Naive thymus-derived CD4-positive, alpha-beta T cell (primary cell): ENCODE measurements around the gene PLK4. TPM values are rescaled to one million over a fixed set of nuclear protein-coding genes. Genes with fewer than 3 reads are reported as not detected.

Experiments
- ATAC-seq: fragments of 150-1000 bp; cut with Tn5 transposase; 2 replicates; pipeline ENCODE4 v1.10.0; 2021; ENCODE audit warnings: mild to moderate bottlenecking, moderate library complexity
- CTCF ChIA-PET: fragments of 350-600 bp; sonication (Branson Sonifier 250); formaldehyde crosslinking; loops from one replicate; lab custom pipeline; 2021; ENCODE audit warnings: antibody characterized with exemption; lab: Charles Lee
- POLR2A ChIA-PET: fragments of 350-600 bp; sonication (Branson Sonifier 250); formaldehyde crosslinking; loops from one replicate; lab custom pipeline; 2021; ENCODE audit warnings: antibody characterized with exemption, inconsistent platforms; lab: Charles Lee
- DNase-seq, 9 donors: peaks; one replicate each; pipeline versions ENCODE4 v3.0.0 to v3.0.0-alpha.2; 2020 to 2022; ENCODE audit warnings: mixed read lengths in 1 of 9
- H3K27ac ChIP-seq: one replicate; pipeline ENCODE4 v1.7.0; 2013; ENCODE audit warnings: mild to moderate bottlenecking, low read depth, low read length, moderate library complexity
- H3K27me3 ChIP-seq, 2 donors: one replicate each; pipeline ENCODE4 v1.7.0; 2013; ENCODE audit warnings: low read length in 2 of 2, mild to moderate bottlenecking in 2 of 2, moderate library complexity in 2 of 2; ENCODE audit not compliant: control insufficient read depth in 2 of 2, insufficient read depth in 2 of 2
- H3K36me3 ChIP-seq, 3 experiments: 1 replicate in 2 of 3; 2 replicates in 1 of 3; pipeline ENCODE4 v1.7.0; 2013; ENCODE audit warnings: low read length in 3 of 3, mild to moderate bottlenecking in 3 of 3, moderate library complexity in 1 of 3; ENCODE audit not compliant: insufficient read depth in 3 of 3, control insufficient read depth in 2 of 3
- H3K4me1 ChIP-seq, 2 donors: one replicate each; pipeline ENCODE4 v1.7.0; 2013; ENCODE audit warnings: low read length in 2 of 2, mild to moderate bottlenecking in 2 of 2, moderate library complexity in 1 of 2; ENCODE audit not compliant: control insufficient read depth in 2 of 2, insufficient read depth in 2 of 2
- H3K4me3 ChIP-seq: 2 replicates; pipeline ENCODE4 v1.7.0; 2013; ENCODE audit warnings: mild to moderate bottlenecking, low read length
- H3K9me3 ChIP-seq, 3 experiments: 1 replicate in 2 of 3; 2 replicates in 1 of 3; pipeline ENCODE4 v1.7.0; 2013; ENCODE audit warnings: low read length in 3 of 3; ENCODE audit not compliant: control insufficient read depth in 2 of 3
- H3K27ac Mint-ChIP-seq, 9 donors: one replicate each; pipeline ENCODE4 v1.8.0; 2020 to 2022; ENCODE audit warnings: mixed read lengths in 9 of 9, mild to moderate bottlenecking in 8 of 9, moderate library complexity in 5 of 9, inconsistent platforms in 2 of 9
- H3K27me3 Mint-ChIP-seq, 5 donors: one replicate each; pipeline ENCODE4 v1.8.0; 2021 to 2022; ENCODE audit warnings: mixed read lengths in 5 of 5, mild to moderate bottlenecking in 1 of 5
- H3K36me3 Mint-ChIP-seq, 5 donors: one replicate each; pipeline ENCODE4 v1.8.0; 2020 to 2022; ENCODE audit warnings: mixed read lengths in 5 of 5, mild to moderate bottlenecking in 3 of 5, inconsistent platforms in 1 of 5
- H3K4me1 Mint-ChIP-seq, 7 donors: one replicate each; pipeline ENCODE4 v1.8.0; 2020 to 2022; ENCODE audit warnings: mixed read lengths in 7 of 7, mild to moderate bottlenecking in 3 of 7, inconsistent platforms in 1 of 7
- H3K4me3 Mint-ChIP-seq, 10 donors: one replicate each; pipeline ENCODE4 v1.8.0; 2020 to 2022; ENCODE audit warnings: mild to moderate bottlenecking in 10 of 10, mixed read lengths in 10 of 10, moderate library complexity in 6 of 10, inconsistent platforms in 2 of 10
- H3K9me3 Mint-ChIP-seq, 11 donors: one replicate each; pipeline ENCODE4 v1.8.0; 2020 to 2022; ENCODE audit warnings: mixed read lengths in 11 of 11, mild to moderate bottlenecking in 4 of 11, inconsistent platforms in 1 of 11, moderate library complexity in 1 of 11
- intact Hi-C, 2 donors: fragments of 100-400 bp; cut with micrococcal nuclease; formaldehyde crosslinking; loops; one replicate each; pipeline ENCODE4 v1.15.1; 2023
- polyA plus RNA-seq, 2 donors: library from polyadenylated mRNA; unstranded; fragments of 300-500 nt; fragmentation: Illumina TruSeq; gene quantifications; one replicate each; pipeline ENCODE4 v1.2.3, GENCODE V29; 2021
- total RNA-seq, 6 experiments: library from RNA in 5 of 6; stranded (reverse) in 5 of 6; gene quantifications; 1 replicate in 5 of 6; 2 replicates in 1 of 6; pipeline ENCODE4 v1.2.3 and lab custom pipeline; 2021 to 2026

The PLK4 gene
- total and polyA plus RNA-seq, 7 experiments from 2014 or later: 1.3 to 34.7 (median 3.5) TPM

DNA sequence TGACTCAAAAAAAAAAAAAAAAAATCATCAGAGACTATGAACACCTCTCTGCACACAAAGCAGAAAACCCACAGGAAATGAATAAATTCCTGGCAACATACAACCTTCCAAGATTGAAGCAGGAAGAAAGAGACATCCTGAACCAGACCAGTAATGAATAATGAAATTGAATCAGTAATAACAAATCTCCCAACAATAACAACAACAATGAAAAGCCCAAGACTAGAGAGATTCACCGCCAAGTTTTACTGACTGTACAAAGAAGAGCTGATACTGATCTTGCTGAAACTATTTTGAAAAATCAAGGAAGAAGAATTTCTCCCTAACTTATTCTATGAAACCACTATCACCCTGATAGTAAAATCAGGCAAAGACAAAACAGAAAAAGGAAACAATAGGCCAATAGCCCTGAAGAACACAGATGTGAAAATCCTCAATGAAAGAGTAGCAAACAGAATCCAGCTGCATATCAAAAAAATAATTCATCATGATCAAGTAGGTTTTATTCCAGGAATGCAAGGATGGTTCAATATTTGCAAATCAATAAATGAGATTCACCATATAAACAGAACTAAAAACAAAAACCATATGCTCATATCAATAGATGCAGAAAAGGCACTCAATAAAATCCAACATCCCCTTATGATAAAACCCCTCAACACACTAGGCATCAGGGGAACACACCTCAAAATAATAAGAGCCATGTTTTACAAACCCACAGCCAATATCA, 31.0 kb upstream of the PLK4 start:
- CTCF ChIA-PET: no interaction called here
- Mint-ChIP-seq H3K9me3 (peaks cover 23 to 91% (median 60%) of the 10 kb centered on the region in 11 donors), H3K36me3 (peaks cover 22 to 74% (median 59%) of the 10 kb centered on the region in 5 donors)

DNA sequence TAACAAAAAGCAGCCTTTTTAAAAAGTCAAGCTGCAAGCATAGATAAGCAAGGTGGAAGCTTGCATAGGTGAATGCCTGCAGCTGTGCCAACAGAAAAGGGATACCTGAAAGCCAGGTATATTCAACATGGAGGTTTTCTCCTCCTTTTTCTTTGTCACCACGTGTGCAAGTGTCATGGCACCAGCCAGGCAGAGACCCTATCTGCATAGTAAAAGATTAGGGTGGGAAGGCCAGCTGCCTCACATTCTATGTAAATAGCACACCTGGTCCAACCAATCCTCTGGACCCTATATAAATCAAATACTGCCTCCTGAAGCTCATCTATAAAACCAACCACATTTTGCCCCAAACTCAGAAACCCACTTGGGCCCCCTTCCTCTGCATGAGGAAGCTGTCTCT, 28.0 kb upstream of the PLK4 start:
- no peaks in the 10 kb centered on the region for H3K27me3 ChIP-seq
- Mint-ChIP-seq H3K4me3 (no peak overlapping the region), H3K36me3 (peaks cover 12 to 63% (median 48%) of the 10 kb centered on the region in 5 donors), H3K27me3 (no peaks in the 10 kb centered on the region), H3K27ac (no peak overlapping the region), H3K9me3 (peaks cover 12 to 91% (median 52%) of the 10 kb centered on the region in 11 donors), H3K4me1 (peaks cover 0 to 2% (median 0%) of the 10 kb centered on the region in 7 donors)
- ATAC-seq: no peak
- H3K9me3 ChIP-seq: peaks cover 0 to 21% (median 16%) of the 10 kb centered on the region in 3 experiments
- H3K27ac ChIP-seq: no peak overlapping the region
- no peak for DNase-seq
- CTCF ChIA-PET: no interaction called here
- POLR2A ChIA-PET: no interaction called here
- no peaks in the 10 kb centered on the region for H3K36me3 ChIP-seq
- H3K4me1 ChIP-seq: no peaks in the 10 kb centered on the region
- intact Hi-C loops: no loop called here
- H3K4me3 ChIP-seq: no peak overlapping the region

More for the DNA sequence above, 31.0 kb upstream of the PLK4 start:
- Mint-ChIP-seq H3K27me3 (no peaks in the 10 kb centered on the region), H3K4me1 (no peaks in the 10 kb centered on the region), H3K4me3 (no peak overlapping the region), H3K27ac (no peak overlapping the region)
- POLR2A ChIA-PET: no interaction called here
- peak in 1 of 9 donors; percentile 1 for DNase-seq
- Histone ChIP-seq H3K4me1 (no peaks in the 10 kb centered on the region), H3K27ac (no peak overlapping the region), H3K36me3 (no peaks in the 10 kb centered on the region), H3K27me3 (no peaks in the 10 kb centered on the region), H3K9me3 (peaks cover 0 to 34% (median 16%) of the 10 kb centered on the region in 3 experiments), H3K4me3 (no peak overlapping the region)
- intact Hi-C loops: no loop called here
- no peak for ATAC-seq

DNA sequence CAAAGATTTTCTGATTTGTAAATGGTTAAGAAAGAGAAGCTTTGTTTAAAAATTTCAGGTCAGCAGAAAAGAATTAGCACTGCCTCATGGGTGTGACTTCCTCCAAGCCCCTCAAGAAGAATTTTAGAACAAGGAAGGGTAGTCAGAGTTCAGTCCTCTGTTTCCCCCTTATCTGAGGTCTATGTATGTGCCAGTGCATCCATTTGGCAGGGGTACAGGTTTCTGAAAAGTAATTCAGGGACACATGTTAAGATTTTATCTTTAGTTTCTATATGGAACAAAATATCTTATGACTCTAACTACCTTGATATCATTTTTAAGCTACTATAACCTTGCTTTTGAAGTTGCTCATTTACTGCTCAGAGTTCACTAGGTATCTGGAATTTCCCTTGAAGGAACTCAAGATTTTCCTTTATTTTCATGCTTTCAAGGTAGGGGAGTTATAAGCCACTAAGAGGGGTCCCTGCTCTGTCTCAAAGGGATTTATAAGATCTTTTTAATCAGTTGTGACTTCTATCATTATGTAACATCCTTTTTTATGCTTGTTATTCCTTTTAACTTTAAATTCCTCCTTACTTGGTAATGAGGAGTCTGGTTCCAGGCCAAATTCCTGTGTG, 24.4 kb upstream of the PLK4 start:
- Mint-ChIP-seq H3K36me3 (peaks cover 5 to 63% (median 51%) of the 10 kb centered on the region in 5 donors), H3K27ac (no peak overlapping the region), H3K27me3 (no peaks in the 10 kb centered on the region), H3K9me3 (peaks cover 17 to 88% (median 40%) of the 10 kb centered on the region in 11 donors), H3K4me3 (no peak overlapping the region), H3K4me1 (peaks cover 0 to 8% (median 0%) of the 10 kb centered on the region in 7 donors)
- no peaks in the 10 kb centered on the region for H3K4me1 ChIP-seq
- intact Hi-C loops: no loop called here
- CTCF ChIA-PET: no interaction called here
- no peak overlapping the region for H3K4me3 ChIP-seq
- DNase-seq (no peak), ATAC-seq (no peak)
- POLR2A ChIA-PET: no interaction called here
- H3K36me3 ChIP-seq: no peaks in the 10 kb centered on the region
- no peak overlapping the region for H3K27ac ChIP-seq
- H3K27me3 ChIP-seq: no peaks in the 10 kb centered on the region
- peaks cover 0 to 5% (median 4%) of the 10 kb centered on the region in 3 experiments for H3K9me3 ChIP-seq

DNA sequence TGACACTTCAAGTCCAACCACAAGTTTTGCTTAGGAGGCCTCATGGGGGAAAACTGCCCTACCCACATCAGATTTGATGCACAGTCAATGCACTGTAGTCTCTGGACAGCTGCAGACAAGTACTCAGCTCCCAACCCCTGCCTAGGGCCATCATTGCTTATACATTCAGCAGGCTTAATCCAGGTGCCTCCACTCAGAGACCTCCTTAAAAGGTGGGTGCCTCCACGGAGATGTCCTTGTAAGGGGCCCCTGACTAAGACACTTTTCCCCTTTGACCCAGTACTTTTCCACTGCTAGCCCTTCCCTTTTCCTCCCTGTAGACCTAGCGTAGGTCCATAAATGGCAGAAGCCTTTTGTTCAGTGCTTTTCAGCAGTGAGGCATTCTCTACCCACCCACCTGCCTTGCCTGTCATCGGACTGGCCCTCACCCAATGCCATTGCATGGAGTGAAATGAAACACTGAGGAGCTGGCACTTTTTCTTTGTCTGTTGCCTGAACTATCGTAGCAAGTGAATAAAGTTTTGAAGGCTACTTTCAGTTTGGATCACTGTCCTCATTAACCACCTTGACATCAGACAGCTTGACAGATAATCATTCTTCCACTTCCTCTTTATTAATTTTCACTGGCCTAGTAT, 23.8 kb upstream of the PLK4 start:
- Histone ChIP-seq H3K4me3 (no peak overlapping the region), H3K9me3 (peaks cover 0 to 5% (median 4%) of the 10 kb centered on the region in 3 experiments), H3K36me3 (no peaks in the 10 kb centered on the region), H3K4me1 (no peaks in the 10 kb centered on the region), H3K27ac (no peak overlapping the region), H3K27me3 (no peaks in the 10 kb centered on the region)
- no peak for DNase-seq
- intact Hi-C loops: no loop called here
- Mint-ChIP-seq H3K36me3 (peaks cover 4 to 63% (median 46%) of the 10 kb centered on the region in 5 donors), H3K27me3 (no peaks in the 10 kb centered on the region), H3K4me1 (peaks cover 0 to 8% (median 0%) of the 10 kb centered on the region in 7 donors), H3K27ac (no peak overlapping the region), H3K4me3 (no peak overlapping the region), H3K9me3 (peaks cover 18 to 85% (median 35%) of the 10 kb centered on the region in 11 donors)
- ATAC-seq: no peak
- ChIA-PET CTCF (no interaction called here), POLR2A (no interaction called here)

DNA sequence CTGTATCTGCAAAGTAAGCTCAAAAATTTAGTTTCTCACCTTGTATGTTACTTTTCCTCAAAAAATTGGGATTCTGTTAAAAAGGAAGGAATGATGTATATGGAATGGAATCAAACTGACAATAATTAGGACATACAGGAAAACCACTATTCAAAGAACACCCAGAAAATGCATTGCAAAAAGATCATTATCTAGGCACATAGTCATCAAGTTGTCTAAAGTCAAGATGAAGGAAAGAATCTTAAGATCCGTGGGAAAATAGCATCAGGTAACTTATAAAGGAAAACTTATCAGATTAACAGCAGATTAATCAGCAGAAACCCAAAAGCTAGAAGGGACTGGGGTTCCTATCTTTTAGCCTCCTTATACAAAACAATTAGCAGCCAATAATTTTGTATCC, 23.1 kb upstream of the PLK4 start:
- H3K4me1 ChIP-seq: no peaks in the 10 kb centered on the region
- peaks cover 0 to 8% (median 0%) of the 10 kb centered on the region in 7 donors for H3K4me1 Mint-ChIP-seq
- no peak for ATAC-seq
- H3K9me3 Mint-ChIP-seq: peaks cover 15 to 83% (median 34%) of the 10 kb centered on the region in 11 donors
- ChIA-PET CTCF (no interaction called here), POLR2A (no interaction called here)
- no peaks in the 10 kb centered on the region for H3K36me3 ChIP-seq
- H3K4me3 ChIP-seq: no peak overlapping the region
- no peak overlapping the region for H3K4me3 Mint-ChIP-seq
- H3K27me3 Mint-ChIP-seq: peaks cover 0 to 2% (median 0%) of the 10 kb centered on the region in 5 donors
- H3K36me3 Mint-ChIP-seq: peaks cover 4 to 63% (median 43%) of the 10 kb centered on the region in 5 donors
- H3K27ac Mint-ChIP-seq: no peak overlapping the region
- intact Hi-C loops: no loop called here
- peaks cover 0 to 4% (median 2%) of the 10 kb centered on the region in 3 experiments for H3K9me3 ChIP-seq
- DNase-seq: no peak
- no peak overlapping the region for H3K27ac ChIP-seq
- H3K27me3 ChIP-seq: no peaks in the 10 kb centered on the region

DNA sequence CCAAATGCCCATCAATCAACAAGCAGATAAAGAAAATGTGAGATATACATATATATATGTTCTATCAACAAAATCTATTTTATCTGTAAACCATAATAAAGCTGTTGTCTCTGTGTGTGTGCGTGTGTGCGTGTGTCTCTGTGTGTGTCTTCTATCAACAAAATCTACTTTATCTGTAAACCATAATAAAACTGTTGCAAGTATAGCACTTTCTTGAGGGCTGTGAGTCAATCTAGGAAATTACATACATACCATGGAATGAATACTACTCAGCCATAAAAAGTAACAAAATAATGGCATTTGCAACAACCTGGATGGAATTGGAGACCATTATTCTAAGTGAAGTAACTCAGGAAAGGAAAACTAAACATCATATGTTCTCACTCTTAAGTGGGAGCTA, 12.5 kb upstream of the PLK4 start:
- Mint-ChIP-seq H3K4me1 (peaks cover 0 to 12% (median 0%) of the 10 kb centered on the region in 7 donors), H3K27ac (no peak overlapping the region), H3K27me3 (no peaks in the 10 kb centered on the region), H3K36me3 (peaks cover 0 to 6% (median 4%) of the 10 kb centered on the region in 5 donors), H3K9me3 (peaks cover 0 to 4% (median 2%) of the 10 kb centered on the region in 11 donors), H3K4me3 (no peak overlapping the region)
- Histone ChIP-seq H3K4me3 (no peak overlapping the region), H3K27me3 (no peaks in the 10 kb centered on the region), H3K36me3 (no peaks in the 10 kb centered on the region), H3K9me3 (no peaks in the 10 kb centered on the region), H3K27ac (no peak overlapping the region), H3K4me1 (no peaks in the 10 kb centered on the region)
- ATAC-seq (no peak), DNase-seq (no peak)
- intact Hi-C loops: no loop called here
- POLR2A ChIA-PET: no interaction called here
- CTCF ChIA-PET: no interaction called here
